Activated CD8-positive, alpha-beta T cell treated with anti-CD3 and anti-CD28 coated beads, Interleukin-2, amount 10 ng/mL, durations not matched to agents 7 days and 5 days (primary cell): ENCODE data around the gene LRP6. TPM values are rescaled to one million over a fixed set of nuclear protein-coding genes. Genes with fewer than 3 reads are reported as not detected.
"Not testable (repeated sequence)": the region's sequence is repeated elsewhere in the genome, so short reads cannot be mapped to it uniquely, and the experiment has no call there.

Experiments
- ATAC-seq: fragments of 150-1000 bp; cut with Tn5 transposase; one replicate; pipeline ENCODE4 v1.10.0; 2021; ENCODE audit warnings: moderate library complexity
- CTCF ChIA-PET: fragments of 350-600 bp; sonication (Branson Sonifier 250); formaldehyde crosslinking; loops from one replicate; lab custom pipeline; 2021; ENCODE audit warnings: antibody characterized with exemption; lab: Charles Lee
- POLR2A ChIA-PET: fragments of 350-600 bp; sonication (Branson Sonifier 250); formaldehyde crosslinking; loops from one replicate; lab custom pipeline; 2021; ENCODE audit warnings: antibody characterized with exemption; lab: Charles Lee
- DNase-seq: peaks from one replicate; pipeline ENCODE4 v3.0.0-alpha.2; 2020
- H3K27ac Mint-ChIP-seq: one replicate; pipeline ENCODE4 v1.8.0; 2021; ENCODE audit warnings: mild to moderate bottlenecking, mixed read lengths
- H3K27me3 Mint-ChIP-seq: one replicate; pipeline ENCODE4 v1.8.0; 2021; ENCODE audit warnings: low read depth, mixed read lengths
- H3K36me3 Mint-ChIP-seq: one replicate; pipeline ENCODE4 v1.8.0; 2021; ENCODE audit warnings: low read depth, mixed read lengths
- H3K4me1 Mint-ChIP-seq: one replicate; pipeline ENCODE4 v1.8.0; 2021; ENCODE audit warnings: low read depth, mixed read lengths
- H3K4me3 Mint-ChIP-seq: one replicate; pipeline ENCODE4 v1.8.0; 2021; ENCODE audit warnings: mild to moderate bottlenecking, mixed read lengths
- H3K9me3 Mint-ChIP-seq: one replicate; pipeline ENCODE4 v1.8.0; 2022; ENCODE audit warnings: mixed read lengths; ENCODE audit not compliant: insufficient read depth
- total RNA-seq, 2 experiments: library from RNA; stranded (reverse); gene quantifications; one replicate each; pipeline ENCODE4 v1.2.3, GENCODE V29; 2021

The LRP6 gene
- under 1 TPM; 0.08 to 0.37 TPM for total RNA-seq

DNA sequence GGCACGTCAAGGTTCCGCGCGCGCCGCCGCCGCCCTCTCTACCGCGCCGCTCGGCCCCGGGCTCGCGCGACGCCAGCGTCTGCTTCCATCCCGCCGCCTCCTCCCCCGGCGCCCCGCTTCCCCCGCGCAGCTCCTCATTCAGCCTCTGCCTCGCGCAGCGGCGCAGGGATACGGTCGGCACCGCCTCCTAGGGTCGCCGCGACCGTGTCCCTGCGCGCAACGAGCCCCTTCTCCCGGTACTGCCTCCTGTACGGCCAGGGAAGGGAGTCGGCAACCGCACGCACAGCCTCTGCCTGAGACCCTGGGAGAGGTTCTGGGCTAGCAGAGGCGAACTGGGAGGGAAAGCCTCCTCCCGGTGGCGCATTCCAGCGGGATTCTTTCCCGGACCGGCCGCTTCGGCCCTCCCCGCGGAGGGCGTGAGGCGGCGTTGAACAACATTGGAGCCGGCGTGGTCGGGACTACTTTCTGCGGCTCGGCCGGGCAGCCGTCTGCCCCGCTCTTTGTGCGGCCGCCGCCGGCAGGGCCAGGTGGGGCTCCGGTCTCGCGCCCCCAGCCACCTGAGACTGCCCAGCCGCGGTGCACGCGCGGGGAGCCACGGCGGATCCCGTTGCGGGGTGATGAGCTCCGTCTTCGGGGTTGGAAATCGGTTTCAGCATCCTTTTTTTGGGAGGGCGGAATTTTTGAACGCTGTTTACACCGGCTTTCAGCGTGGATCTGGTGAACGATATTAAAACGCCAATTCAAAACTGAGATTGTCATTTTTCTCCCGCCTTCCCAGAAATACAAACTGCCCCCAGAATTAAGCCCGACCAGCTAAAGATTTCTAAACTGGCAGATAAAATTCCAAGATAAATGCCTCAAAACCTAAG, at the start of gene LRP6:
Gene LRP6 (minus strand): TSS at position 172 of the 869 bp plus-strand sequence. CDS start 309 bp downstream, outside the sequence.
- H3K36me3 Mint-ChIP-seq: no peaks in the 10 kb centered on the region
- H3K27me3 Mint-ChIP-seq: peaks cover 51% of the 10 kb centered on the region
- POLR2A ChIA-PET: no interaction called here
- H3K9me3 Mint-ChIP-seq: no peaks in the 10 kb centered on the region
- CTCF ChIA-PET: interaction anchor here (1.1 to 1.5 kb wide), 2 partner anchors 23 to 66 kb away, joined by 3 read pairs; no protein-coding TSS in a partner anchor
- DNase-seq: peak; percentile 59
- ATAC-seq: peak; percentile 92
- no peak within 1 kb of the TSS for H3K27ac Mint-ChIP-seq
- peaks cover 20% of the 10 kb centered on the region for H3K4me1 Mint-ChIP-seq
- peak within 1 kb of the TSS; percentile 74 for H3K4me3 Mint-ChIP-seq

DNA sequence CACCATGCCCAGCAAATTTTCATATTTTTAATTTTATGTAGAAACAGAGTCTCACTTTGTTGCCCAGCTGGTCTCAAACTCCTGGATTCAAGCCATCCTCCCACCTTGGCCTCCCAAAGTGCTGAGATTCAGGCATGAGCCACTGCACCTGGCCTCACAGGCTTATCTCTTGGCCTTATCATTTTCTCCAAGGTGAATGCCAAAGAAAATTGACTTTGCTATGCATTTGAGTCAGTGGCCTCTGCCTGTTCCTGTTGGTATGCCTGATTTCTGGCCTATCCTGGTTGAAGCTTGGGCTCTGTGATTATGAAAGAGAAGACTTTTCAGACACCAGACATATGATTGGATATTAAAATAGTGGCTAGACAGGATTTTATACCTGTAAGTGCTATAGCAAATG, 49.0 kb upstream of the LRP6 start:
- H3K27ac Mint-ChIP-seq: no peak overlapping the region
- H3K27me3 Mint-ChIP-seq: peaks cover 9% of the 10 kb centered on the region
- no peaks in the 10 kb centered on the region for H3K4me1 Mint-ChIP-seq
- DNase-seq (no peak), ATAC-seq (no peak)
- CTCF ChIA-PET: no interaction called here
- H3K36me3 Mint-ChIP-seq: no peaks in the 10 kb centered on the region
- POLR2A ChIA-PET: no interaction called here
- no peaks in the 10 kb centered on the region for H3K9me3 Mint-ChIP-seq
- H3K4me3 Mint-ChIP-seq: no peak overlapping the region

DNA sequence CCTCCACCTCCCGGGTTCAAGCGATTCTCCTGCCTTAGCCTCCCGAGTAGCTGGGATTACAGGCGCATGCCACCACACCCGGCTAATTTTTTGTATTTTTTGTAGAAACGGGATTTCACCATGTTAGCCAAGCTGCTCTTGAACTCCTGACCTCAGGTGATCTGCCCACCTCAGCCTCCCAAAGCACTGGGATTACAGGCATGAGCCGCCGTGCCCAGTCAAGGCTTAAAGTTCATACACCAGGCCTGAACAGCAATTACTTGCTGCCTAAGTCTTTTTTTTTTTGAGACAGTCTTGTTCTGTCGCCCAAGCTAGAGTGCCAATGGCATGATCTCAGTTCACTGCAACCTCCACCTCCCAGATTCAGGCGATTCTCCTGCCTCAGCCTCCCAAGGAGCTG, 43.9 kb upstream of the LRP6 start:
- DNase-seq, H3K4me1 Mint-ChIP-seq, H3K4me3 Mint-ChIP-seq, H3K36me3 Mint-ChIP-seq, H3K27ac Mint-ChIP-seq, ATAC-seq, CTCF ChIA-PET, H3K27me3 Mint-ChIP-seq, POLR2A ChIA-PET, H3K9me3 Mint-ChIP-seq: not testable (repeated sequence)

DNA sequence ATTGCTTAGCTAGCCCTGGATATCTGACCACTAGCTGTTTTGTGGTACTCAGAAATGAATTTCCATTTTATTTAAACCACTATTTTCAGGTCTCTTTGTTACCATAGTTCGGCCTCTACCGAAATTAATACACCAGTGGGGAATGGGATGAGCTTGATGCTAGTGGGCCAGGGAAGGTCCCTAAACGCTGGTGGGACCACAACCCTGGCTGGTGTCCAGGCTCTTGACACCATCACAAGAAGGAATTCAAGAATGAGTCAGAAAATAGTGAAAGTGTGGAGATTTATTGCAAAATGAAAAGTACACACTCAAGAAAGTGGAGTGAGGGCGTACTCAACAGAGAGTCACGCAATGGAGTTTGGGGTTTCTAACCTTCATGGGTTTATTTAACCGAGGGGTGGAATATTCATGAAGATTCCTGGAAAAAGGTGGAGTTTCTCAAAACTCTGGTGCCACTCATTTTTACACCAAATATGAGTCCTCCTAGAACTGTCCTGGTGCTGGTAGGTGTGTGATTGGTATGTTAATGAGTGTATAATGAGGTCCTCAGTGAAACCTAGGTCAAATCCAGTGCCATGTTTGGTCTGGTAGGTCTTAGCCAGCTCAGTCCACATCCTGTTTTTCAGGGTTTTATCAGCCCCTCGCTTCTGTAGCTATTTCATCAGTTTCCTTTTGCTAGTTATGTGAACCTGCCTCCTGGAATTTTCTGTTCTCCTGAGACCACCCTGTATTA, 38.9 kb upstream of the LRP6 start:
- no peak for ATAC-seq

DNA sequence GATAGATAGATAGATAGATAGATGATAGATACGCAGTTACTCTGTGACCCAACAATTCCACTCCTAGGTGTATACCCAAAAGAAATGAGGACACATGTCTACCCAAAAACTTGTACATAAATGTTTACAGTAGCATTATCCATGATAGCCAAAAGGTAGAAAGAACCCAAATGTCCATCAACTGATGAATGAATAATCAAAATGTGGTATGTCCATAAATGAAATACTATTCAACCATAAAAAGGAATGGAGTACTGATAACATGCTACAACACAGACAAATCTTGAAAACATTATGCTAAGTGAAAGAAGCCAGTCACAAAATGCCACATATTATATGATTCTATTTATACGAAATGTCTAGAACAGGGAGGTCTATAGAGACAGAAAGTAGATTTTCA, 36.1 kb upstream of the LRP6 start:
- CTCF ChIA-PET: no interaction called here

More for the DNA sequence above, 38.9 kb upstream of the LRP6 start:
- no peak for DNase-seq
- ChIA-PET CTCF (interaction anchor here (1.1 kb wide), 1 partner anchor 22 kb away, joined by 4 read pairs; no protein-coding TSS in a partner anchor), POLR2A (no interaction called here)
- Mint-ChIP-seq H3K4me1 (peaks cover 4% of the 10 kb centered on the region), H3K27ac (no peak overlapping the region), H3K27me3 (peaks cover 9% of the 10 kb centered on the region), H3K36me3 (no peaks in the 10 kb centered on the region), H3K4me3 (no peak overlapping the region), H3K9me3 (no peaks in the 10 kb centered on the region)

DNA sequence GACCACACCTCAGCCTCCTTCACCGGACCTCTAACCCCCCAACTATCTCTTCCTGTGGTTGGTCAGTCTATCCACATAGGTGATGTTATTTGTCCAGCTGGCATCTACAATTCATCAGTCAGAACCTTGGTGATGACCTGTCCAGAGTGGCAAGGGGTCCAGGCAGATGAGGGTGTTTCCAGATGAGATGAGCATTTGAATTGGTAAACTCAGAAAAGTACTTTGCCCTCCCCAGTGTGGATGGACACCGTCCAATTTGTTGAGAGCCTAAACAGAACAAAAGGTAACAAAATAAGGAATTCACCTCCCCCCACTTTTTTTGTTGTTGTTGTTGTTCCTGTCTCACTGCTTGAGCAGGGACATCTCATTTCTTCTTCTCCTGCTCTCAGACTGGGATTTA, 34.3 kb upstream of the LRP6 start:
- POLR2A ChIA-PET: no interaction called here
- Mint-ChIP-seq H3K9me3 (no peaks in the 10 kb centered on the region), H3K27me3 (peaks cover 12% of the 10 kb centered on the region), H3K4me3 (no peak overlapping the region), H3K4me1 (peaks cover 2% of the 10 kb centered on the region), H3K27ac (no peak overlapping the region), H3K36me3 (no peaks in the 10 kb centered on the region)
- ATAC-seq: no peak
- DNase-seq: no peak
- CTCF ChIA-PET: no interaction called here

More for the DNA sequence above, 36.1 kb upstream of the LRP6 start:
- DNase-seq: no peak
- Mint-ChIP-seq H3K4me1 (peaks cover 4% of the 10 kb centered on the region), H3K27ac (no peak overlapping the region), H3K4me3 (no peak overlapping the region), H3K36me3 (no peaks in the 10 kb centered on the region), H3K9me3 (no peaks in the 10 kb centered on the region), H3K27me3 (peaks cover 11% of the 10 kb centered on the region)
- ATAC-seq: no peak
- POLR2A ChIA-PET: no interaction called here

DNA sequence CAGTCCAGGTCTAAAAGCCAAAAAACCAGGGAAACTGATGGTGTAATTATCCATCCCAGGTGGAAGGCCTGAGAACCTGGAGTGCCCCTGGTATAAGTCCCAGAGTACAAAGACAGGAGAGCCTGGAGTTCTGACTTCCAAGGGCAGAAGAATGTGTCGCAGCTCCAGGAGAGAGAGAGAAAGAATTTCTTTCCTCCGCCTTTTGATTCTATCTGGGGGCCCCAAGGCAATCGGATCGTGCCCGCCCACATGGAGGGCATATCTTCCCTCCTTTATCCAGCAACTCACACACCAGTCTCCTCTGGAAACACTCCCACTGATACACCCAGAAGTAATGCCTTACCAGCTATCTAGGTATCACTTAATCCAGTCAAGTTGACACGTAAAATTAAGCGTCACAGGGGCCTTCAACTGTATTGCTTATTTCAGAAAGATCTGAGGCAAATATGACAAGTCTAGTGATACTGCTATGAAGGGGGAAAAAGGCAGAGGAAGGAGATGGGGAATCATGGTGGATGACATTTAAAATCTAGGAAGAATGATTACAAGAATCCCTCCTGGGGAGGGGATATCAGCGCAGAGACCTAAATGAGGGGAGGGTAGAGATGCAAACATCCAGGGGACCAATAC, 30.5 kb upstream of the LRP6 start:
- Mint-ChIP-seq H3K27me3 (peaks cover 6% of the 10 kb centered on the region), H3K4me1 (no peaks in the 10 kb centered on the region), H3K27ac (no peak overlapping the region), H3K36me3 (no peaks in the 10 kb centered on the region), H3K4me3 (no peak overlapping the region), H3K9me3 (no peaks in the 10 kb centered on the region)
- POLR2A ChIA-PET: no interaction called here
- ATAC-seq: no peak
- CTCF ChIA-PET: no interaction called here
- DNase-seq: no peak

DNA sequence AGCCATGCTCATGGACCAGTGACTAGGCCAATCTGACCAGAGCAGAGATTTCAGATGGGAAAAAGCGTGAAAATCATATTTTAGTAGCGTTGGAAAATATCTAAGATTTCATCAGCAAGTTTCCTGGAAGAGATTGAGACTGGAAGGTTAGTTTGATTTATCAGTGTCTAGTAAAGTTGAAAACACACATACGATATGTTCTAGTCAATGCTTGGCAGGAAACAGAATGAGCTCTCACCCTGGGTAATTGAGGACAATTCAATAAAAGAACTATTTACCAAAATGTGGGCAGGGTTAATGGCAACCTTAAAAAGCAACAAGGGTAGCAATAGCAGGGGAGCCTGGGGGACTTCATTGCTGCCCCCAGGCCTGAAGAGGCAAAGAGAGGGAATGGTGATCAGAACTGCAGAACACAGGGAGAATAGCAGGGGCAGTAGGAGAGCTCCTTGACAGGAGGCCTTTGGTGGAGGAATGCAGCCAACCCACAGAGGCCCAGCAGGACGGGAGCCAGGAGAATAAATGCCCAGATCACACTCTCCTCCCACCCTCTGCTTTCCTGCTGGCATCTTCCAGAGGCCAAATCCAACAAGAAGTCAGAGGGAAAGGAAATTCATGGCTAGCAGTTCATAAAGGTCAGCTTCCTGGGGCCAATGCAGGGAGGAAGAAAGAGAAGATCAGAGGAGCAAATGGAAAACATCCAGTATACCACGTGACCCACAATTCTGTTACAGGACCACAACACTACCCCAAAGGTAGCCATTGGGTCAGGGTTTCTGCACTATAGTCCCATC, 27.6 kb upstream of the LRP6 start:
- POLR2A ChIA-PET: no interaction called here
- Mint-ChIP-seq H3K27ac (no peak overlapping the region), H3K9me3 (no peaks in the 10 kb centered on the region), H3K27me3 (peaks cover 6% of the 10 kb centered on the region), H3K4me1 (no peaks in the 10 kb centered on the region), H3K4me3 (no peak overlapping the region), H3K36me3 (no peaks in the 10 kb centered on the region)
- ATAC-seq (no peak), DNase-seq (no peak)
- CTCF ChIA-PET: no interaction called here

DNA sequence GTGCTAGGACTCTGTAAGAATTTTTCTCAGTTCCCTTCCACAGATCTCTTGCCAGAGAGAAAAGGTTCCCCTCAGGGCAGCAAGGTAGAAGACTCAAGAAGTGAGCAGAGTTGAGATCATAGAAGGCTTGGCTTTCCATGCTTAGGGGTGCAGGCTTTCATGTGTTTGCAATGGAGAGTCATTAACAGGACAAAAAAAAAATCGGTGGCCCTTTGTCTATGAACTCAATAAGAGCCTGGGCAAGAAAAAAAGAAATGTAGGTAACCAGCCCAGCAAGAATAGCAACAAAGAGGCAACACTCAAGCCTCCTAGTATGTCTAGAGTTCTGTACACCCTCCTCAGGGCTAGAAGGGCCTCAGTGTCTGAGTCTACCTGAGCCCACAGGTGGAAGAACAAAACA, 23.4 kb upstream of the LRP6 start:
- Mint-ChIP-seq H3K4me3 (no peak overlapping the region), H3K27me3 (peaks cover 5% of the 10 kb centered on the region), H3K9me3 (no peaks in the 10 kb centered on the region), H3K27ac (no peak overlapping the region), H3K36me3 (no peaks in the 10 kb centered on the region), H3K4me1 (no peaks in the 10 kb centered on the region)
- no peak for ATAC-seq
- ChIA-PET CTCF (interaction anchor here (1.1 kb wide), 1 partner anchor 22 kb away, joined by 3 read pairs; no protein-coding TSS in a partner anchor), POLR2A (no interaction called here)
- DNase-seq: no peak

DNA sequence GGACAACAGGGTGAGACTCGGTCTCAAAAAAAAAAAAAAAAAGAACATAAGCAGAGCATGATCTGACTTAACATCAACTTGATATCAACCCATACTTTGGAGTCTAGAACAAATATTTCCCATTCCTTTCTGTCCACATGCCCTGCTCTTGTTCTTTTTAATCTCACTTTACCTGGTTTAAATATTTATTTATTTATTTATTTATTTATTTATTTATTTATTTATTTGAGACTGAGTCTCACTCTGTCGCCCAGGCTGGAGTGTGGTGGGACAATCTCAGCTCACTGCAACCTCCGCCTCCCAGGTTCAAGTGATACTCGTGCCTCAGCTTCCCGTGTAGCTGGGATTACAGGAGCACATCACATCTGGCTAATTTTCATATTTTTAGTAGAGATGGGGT, 19.6 kb upstream of the LRP6 start:
- no peak for ATAC-seq
- Mint-ChIP-seq H3K27ac (no peak overlapping the region), H3K36me3 (no peaks in the 10 kb centered on the region), H3K27me3 (peaks cover 19% of the 10 kb centered on the region), H3K4me3 (no peak overlapping the region), H3K4me1 (no peaks in the 10 kb centered on the region), H3K9me3 (no peaks in the 10 kb centered on the region)
- POLR2A ChIA-PET: no interaction called here
- DNase-seq: no peak
- CTCF ChIA-PET: no interaction called here

DNA sequence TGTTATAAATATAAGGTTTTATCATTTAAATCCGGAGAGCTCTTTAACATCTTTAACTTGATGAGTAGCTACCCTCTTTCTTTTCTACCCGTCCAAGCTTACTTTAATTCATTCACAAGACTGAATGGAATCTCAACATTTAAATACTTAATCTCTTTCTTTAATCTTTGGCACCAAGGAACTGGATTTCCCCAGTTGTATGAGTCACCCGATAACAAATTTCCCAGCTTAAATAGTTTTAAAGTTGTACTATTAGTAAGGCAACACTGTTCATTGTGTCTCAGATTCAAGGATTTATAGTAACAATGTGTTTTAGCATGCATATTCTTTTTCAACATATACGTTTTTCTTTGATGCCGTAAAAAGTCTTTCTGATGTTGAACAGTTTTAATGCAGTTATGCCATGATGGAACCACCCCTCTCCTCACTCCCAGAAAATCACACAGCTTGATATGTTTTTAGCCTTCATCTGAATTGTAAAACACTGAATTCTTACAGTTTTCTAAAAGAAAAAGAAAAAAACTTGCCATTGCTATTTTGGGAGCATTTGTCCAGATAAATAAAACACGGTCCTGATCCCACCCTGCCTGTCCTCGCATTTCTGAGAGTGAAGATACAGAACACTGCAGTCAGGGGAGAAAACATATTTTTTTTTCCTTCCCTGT, 16.0 kb upstream of the LRP6 start:
- no peak overlapping the region for H3K4me3 Mint-ChIP-seq
- no peaks in the 10 kb centered on the region for H3K36me3 Mint-ChIP-seq
- ChIA-PET CTCF (no interaction called here), POLR2A (no interaction called here)
- H3K4me1 Mint-ChIP-seq: no peaks in the 10 kb centered on the region
- ATAC-seq: no peak
- DNase-seq: no peak
- H3K27ac Mint-ChIP-seq: no peak overlapping the region
- H3K9me3 Mint-ChIP-seq: no peaks in the 10 kb centered on the region
- H3K27me3 Mint-ChIP-seq: peaks cover 22% of the 10 kb centered on the region
